ENCODE data around the gene ZNF488. TPM values are rescaled to one million over a fixed set of nuclear protein-coding genes. Genes with fewer than 3 reads are reported as not detected.

Gene ZNF488
- total RNA-seq, 4 donors from 2014 or later, result 0.11 TPM; not detected in 3

- Histone ChIP-seq H3K9me3 (no peaks in the 10 kb centered on the region), H3K36me3 (no peaks in the 10 kb centered on the region), H3K4me1 (peaks cover 0 to 10% (median 8%) of the 10 kb centered on the region in 4 donors), H3K27me3 (no peaks in the 10 kb centered on the region), H3K27ac (replicated peaks in 1 of 4) (no peak overlapping the region), H3K4me3 (no peak overlapping the region)
- DNase-seq (ENCODE audit: extremely low spot score), result no peak
- WGBS, result 64% methylated on average over 5 of the region's 5 CpGs
- intact Hi-C loops (cut with DNase I), result no loop called here
- TF ChIP-seq CTCF (IDR thresholded peaks at IDR 0.05), result no peak
- TF ChIP-seq EP300 (IDR thresholded peaks at IDR 0.05), result no peak
- TF ChIP-seq POLR2AphosphoS5 (IDR thresholded peaks at IDR 0.05), result no peak
- TF ChIP-seq POLR2A (IDR thresholded peaks at IDR 0.05; ENCODE audit: low read depth), result no peak
Measured at GRCh38 chr10:47316131-47316530, 68.0 kb downstream of the ZNF488 start.

Other genes with a start within 250 kb of the ZNF488 start
- gene GDF10, start 84.1 kb downstream of the ZNF488 start, total RNA-seq, result 10 to 100 TPM in 3 of 4 donors, 1 to 10 TPM in 1; 5.6 to 33.3 (median 29.5) TPM
- not detected for gene GDF2, start 61.8 kb downstream of the ZNF488 start, total RNA-seq
- under 1 TPM in 2 of 4 donors, not detected in 2; under 0.01 to 0.06 TPM for gene RBP3, start 35.9 kb downstream of the ZNF488 start, total RNA-seq
- gene ANXA8, start 99.8 kb upstream of the ZNF488 start, total RNA-seq, result not detected
- not detected for gene FAM25G, start 107.4 kb upstream of the ZNF488 start, total RNA-seq
- gene AGAP9, start 139.3 kb upstream of the ZNF488 start, total RNA-seq, result 1 to 10 TPM; 2.6 to 5.4 (median 3.8) TPM

Measured in esophagus muscularis mucosa (tissue), 4 donors.